HG03066 (cell line): ENCODE results near the gene THY1.
"Not testable (repeated sequence)": the region's sequence is repeated elsewhere in the genome, so short reads cannot be mapped to it uniquely, and the experiment has no call there.

Source experiments
- ATAC-seq: cut with Tn5 transposase; IDR thresholded peaks from one replicate; pipeline ENCODE4 v1.9.1; 2021; ENCODE audit warnings: low read depth; ENCODE audit not compliant: unreplicated experiment

Gene THY1

GRCh38 chr11:119389611-119390254 lies 33.2 kb downstream of the THY1 start:
- no peak for ATAC-seq

GRCh38 chr11:119388103-119388502 lies 34.9 kb downstream of the THY1 start:
- no peak for ATAC-seq

- no peak for ATAC-seq
These were observed 38.6 kb downstream of the THY1 start for GRCh38 chr11:119384332-119384731.

- not testable (repeated sequence) for ATAC-seq
These were observed 40.5 kb downstream of the THY1 start for GRCh38 chr11:119382513-119382912.

- ATAC-seq = no peak
These were observed 40.9 kb downstream of the THY1 start for GRCh38 chr11:119382101-119382500.

- peak; percentile 99 for ATAC-seq
These were observed 41.6 kb downstream of the THY1 start, which contains the start of gene USP2 for GRCh38 chr11:119381181-119381988. USP2 (minus strand) TSS chr11:119381690; CDS start chr11:119373480, 8,210 bp downstream.

GRCh38 chr11:119380827-119381180 lies 42.2 kb downstream of the THY1 start:
- ATAC-seq = no peak

GRCh38 chr11:119380160-119380826 lies 42.7 kb downstream of the THY1 start:
- ATAC-seq = no peak

- ATAC-seq = no peak
These were observed 44.0 kb downstream of the THY1 start for GRCh38 chr11:119378851-119379465.

- ATAC-seq = no peak
These were observed 44.9 kb downstream of the THY1 start for GRCh38 chr11:119377961-119378667.

- no peak for ATAC-seq
These were observed 45.7 kb downstream of the THY1 start for GRCh38 chr11:119377112-119377901.

GRCh38 chr11:119376197-119376847 lies 46.6 kb downstream of the THY1 start:
- no peak for ATAC-seq

GRCh38 chr11:119375337-119376196 lies 47.4 kb downstream of the THY1 start:
- no peak for ATAC-seq

- no peak for ATAC-seq
These were observed 48.2 kb downstream of the THY1 start for GRCh38 chr11:119374632-119375336.

- ATAC-seq = no peak
These were observed 48.9 kb downstream of the THY1 start for GRCh38 chr11:119373921-119374631.

- no peak for ATAC-seq
These were observed 49.7 kb downstream of the THY1 start for GRCh38 chr11:119373059-119373920.
